ENCODE results near the gene PPP1R26. TPM values are rescaled to one million over a fixed set of nuclear protein-coding genes. Genes with fewer than 3 reads are reported as not detected.

PPP1R26 gene, protein sequence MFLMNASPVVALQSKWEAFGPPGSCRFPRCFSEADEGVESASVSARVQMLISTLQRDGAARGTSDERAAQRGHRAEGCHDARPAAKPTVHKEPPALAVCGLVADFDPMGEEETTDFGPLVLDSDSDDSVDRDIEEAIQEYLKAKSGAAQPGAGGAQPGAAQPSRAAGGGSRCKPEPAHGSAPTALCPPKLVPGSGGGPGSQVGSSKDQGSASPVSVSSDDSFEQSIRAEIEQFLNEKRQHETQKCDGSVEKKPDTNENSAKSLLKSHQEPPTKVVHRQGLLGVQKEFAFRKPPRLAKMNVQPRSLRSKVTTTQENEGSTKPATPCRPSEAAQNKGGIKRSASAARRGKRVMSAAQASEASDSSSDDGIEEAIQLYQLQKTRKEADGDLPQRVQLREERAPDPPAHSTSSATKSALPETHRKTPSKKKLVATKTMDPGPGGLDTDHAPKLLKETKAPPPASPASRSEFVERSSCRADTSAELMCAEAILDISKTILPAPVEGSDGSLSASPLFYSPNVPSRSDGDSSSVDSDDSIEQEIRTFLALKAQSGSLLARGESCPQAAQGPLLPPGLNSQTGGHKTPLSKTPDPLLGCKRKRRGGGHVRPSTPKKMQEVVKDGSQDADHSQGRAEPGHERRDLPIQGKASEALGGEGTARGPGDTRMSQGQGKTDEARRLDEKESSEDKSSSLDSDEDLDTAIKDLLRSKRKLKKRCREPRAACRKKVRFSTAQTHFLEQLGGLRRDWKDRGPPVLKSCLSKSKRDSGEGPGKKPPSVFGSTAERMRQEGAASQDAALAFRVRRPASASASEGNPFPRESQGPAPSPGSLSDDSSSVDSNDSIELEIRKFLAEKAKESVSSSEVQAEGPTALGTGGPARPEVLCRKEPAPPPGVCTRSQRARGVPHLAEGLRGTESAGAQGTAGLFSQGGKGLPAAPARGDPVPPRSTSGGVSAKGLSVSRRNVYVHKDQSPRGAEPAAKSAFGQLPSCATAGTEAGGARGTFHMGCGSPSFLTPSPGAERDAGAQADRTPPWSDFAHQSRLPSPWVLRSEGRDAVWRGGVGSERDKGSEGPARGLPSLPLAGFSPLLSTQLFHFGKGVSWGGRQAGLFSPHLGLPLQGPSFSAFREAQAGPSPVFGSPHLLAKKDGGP (N-terminal part only)
- 14.4 and 17.0 TPM in 2 replicates for total RNA-seq

DNA sequence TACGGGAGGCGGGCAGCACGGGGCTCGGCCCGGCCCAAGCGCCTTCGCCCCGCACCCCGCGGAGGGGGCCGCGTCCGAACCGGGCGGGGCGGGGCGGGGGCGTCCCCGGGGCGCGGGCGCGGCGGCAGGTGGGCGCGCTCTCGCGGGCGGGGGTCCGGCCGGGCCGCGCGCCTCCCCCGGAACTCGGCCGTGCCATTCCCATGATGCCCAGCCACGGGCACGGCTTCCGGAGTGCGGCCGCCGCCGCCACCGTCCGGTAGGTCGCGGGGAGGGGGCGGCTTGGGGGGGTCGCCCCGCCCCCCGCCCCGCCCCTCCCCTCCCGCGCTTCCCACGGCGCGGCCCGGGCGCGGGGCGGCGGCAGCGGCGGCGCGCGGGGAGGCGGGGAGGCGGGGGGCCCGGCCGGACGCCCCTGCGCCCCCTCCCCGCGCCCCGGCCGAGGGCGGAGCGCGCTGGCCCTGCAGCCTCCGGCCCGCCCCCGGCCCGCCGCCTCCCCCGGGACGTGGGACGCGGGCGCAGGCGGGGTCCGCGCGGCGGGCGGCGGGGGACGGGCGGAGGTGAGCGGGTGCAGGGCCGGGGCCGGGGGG is at the start of gene PPP1R26:
Gene PPP1R26 (plus strand): TSS at position 314 of the 584 bp plus-strand sequence. CDS start 4,729 bp downstream, outside the sequence.

DNA sequence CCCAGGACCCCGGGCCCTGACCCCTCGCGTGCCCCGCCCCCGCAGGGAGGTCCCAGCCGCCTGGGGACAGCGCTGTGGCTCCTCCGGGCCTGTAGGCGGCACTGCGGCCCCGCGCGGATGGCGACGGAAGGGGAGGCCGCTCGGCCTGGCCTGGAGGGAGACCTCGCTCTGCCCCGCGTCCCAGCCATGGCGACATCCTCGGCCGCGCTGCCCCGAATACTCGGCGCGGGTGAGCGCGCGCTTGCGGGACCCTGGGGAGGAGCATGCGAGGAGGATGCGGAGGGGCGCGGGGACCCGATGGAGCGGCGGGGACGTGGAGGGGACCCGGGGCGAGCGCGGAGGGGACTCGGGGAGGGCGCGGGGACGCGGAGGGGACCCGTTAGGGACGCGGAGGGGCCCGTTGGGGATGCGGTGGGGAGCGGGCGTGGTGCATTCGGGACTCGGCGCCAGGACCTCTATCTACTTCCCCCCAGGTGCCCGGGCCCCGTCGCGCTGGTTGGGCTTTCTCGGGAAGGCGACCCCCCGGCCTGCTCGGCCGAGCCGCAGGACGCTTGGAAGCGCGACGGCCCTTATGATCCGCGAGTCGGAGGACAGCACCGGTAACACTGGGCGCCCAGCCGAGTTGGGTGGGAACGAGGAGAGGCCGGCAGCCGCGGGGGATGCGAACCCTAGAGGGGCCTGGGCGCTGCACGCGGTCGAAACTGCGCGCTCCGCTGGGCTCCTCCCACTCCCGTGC is 21.1 kb downstream of the PPP1R26 start, which contains the start of gene MRPS2:
Gene MRPS2 (plus strand): TSS at position 158 of the 736 bp plus-strand sequence. CDS start 29 bp downstream, at position 187.

DNA sequence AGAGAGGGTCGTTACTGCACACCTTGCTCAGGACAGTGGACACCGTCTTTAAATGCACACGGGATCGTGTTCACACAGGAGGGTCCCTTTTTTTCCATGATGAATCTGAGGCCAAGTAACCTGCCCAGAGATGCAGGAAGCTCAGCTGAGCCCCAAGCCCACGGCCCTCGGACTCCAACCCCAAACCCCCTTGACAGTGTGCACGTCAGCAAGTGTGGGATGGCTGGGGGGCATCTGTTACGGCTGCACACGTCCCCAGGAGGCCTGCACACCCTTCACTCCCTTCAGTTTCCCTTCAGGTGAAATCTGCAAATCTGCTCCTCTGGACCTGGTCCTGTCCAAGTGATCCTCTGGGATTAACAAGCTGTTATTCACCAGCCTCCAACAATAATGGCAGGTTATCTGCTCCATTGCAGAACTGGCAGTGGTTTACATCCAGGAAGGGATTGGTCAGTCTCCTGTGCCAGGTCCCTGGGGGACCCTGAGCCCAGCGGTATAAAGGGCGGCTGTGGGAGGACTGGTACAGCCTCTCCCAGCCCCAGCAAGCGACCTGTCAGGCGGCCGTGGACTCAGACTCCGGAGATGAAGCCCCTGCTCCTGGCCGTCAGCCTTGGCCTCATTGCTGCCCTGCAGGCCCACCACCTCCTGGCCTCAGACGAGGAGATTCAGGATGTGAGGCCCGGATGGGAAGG is 41.5 kb downstream of the PPP1R26 start, which contains the start of gene LCN1:
Gene LCN1 (plus strand): TSS at position 525 of the 692 bp plus-strand sequence. CDS start 58 bp downstream, at position 583.

Other genes starting within 250 kb of the PPP1R26 start
- gene MRPS2, start 20.9 kb downstream of the PPP1R26 start, total RNA-seq: 40.5 and 42.8 TPM in 2 replicates
- not detected in 2 replicates for gene LCN1, start 41.7 kb downstream of the PPP1R26 start, total RNA-seq
- not detected in 2 replicates for gene OBP2A, start 66.3 kb downstream of the PPP1R26 start, total RNA-seq
- gene PAEP, start 82.0 kb downstream of the PPP1R26 start, total RNA-seq: not detected in 2 replicates
- not detected in 2 replicates for gene GLT6D1, start 159.8 kb downstream of the PPP1R26 start, total RNA-seq
- not detected in 2 replicates for gene LCN9, start 183.5 kb downstream of the PPP1R26 start, total RNA-seq
- not detected in 2 replicates for gene SOHLH1, start 219.7 kb downstream of the PPP1R26 start, total RNA-seq
- under 0.01 TPM in 1 of 2 replicates, not detected in the other for gene KCNT1, start 222.4 kb downstream of the PPP1R26 start, total RNA-seq

Data from vein endothelial cell (primary cell).